HepG2 (cell line): Measurements from ENCODE around the gene SPRYD4. TPM values are rescaled to one million over a fixed set of nuclear protein-coding genes. Genes with fewer than 3 reads are reported as not detected.

Experiments
- FLYWCH1 ChIP-seq: sonication (generic); formaldehyde crosslinking; IDR thresholded peaks from 2 replicates; pipeline ENCODE4 v1.8.1; 2023; ENCODE audit warnings: mild to moderate bottlenecking, missing genetic modification reagents
- GRHL1 ChIP-seq: sonication (generic); formaldehyde crosslinking; conservative IDR thresholded peaks from 2 replicates; pipeline ENCODE4 v1.8.0; 2022; ENCODE audit warnings: missing genetic modification reagents
- HDAC6 ChIP-seq: fragments of 200-600 bp; sonication (generic); IDR thresholded peaks from 2 replicates; pipeline ENCODE4 v1.7.0; 2017; ENCODE audit warnings: mild to moderate bottlenecking, antibody characterized with exemption, low read length, low read depth
- MBD4 ChIP-seq: IDR thresholded peaks from 2 replicates; pipeline ENCODE4 v1.6.1; 2012; ENCODE audit warnings: low read length, inconsistent platforms, borderline replicate concordance
- NFIC ChIP-seq: IDR thresholded peaks from 2 replicates; pipeline ENCODE4 v1.6.1; 2012; ENCODE audit warnings: mild to moderate bottlenecking, low read length, inconsistent platforms
- NFYC ChIP-seq: IDR thresholded peaks from 2 replicates; pipeline ENCODE4 v1.6.1; 2016; ENCODE audit warnings: missing genetic modification reagents, missing compliant biosample characterization
- NPAS2 ChIP-seq: sonication (generic); formaldehyde crosslinking; IDR thresholded peaks from 2 replicates; pipeline ENCODE4 v1.8.0; 2022; ENCODE audit warnings: mild to moderate bottlenecking, missing genetic modification reagents, borderline replicate concordance
- PLSCR1 ChIP-seq: sonication (generic); formaldehyde crosslinking; IDR thresholded peaks from 2 replicates; pipeline ENCODE4 v1.5.0; 2020; ENCODE audit warnings: missing genetic modification reagents, mild to moderate bottlenecking, borderline replicate concordance
- TRIM24 ChIP-seq: sonication (generic); formaldehyde crosslinking; IDR thresholded peaks from 2 replicates; pipeline ENCODE4 v1.8.0; 2022; ENCODE audit warnings: mild to moderate bottlenecking, missing genetic modification reagents
- ZNF224 ChIP-seq: sonication (generic); formaldehyde crosslinking; IDR thresholded peaks from 2 replicates; pipeline ENCODE4 v1.5.0; 2020; ENCODE audit warnings: mild to moderate bottlenecking, missing genetic modification reagents
- ZNF737 ChIP-seq: sonication (generic); formaldehyde crosslinking; IDR thresholded peaks from 2 replicates; pipeline ENCODE4 v1.5.0; 2020; ENCODE audit warnings: missing genetic modification reagents, mild to moderate bottlenecking, borderline replicate concordance
- polyA plus RNA-seq, 8 experiments: library from polyadenylated mRNA; depleted of rRNA in 3 of 8; stranded (reverse) in 7 of 8; unstranded in 1 of 8; fragments of >200 nt; fragmentation: Illumina TruSeq in 4 of 8; extraction: Trizol in 4 of 8; gene quantifications; 2 replicates each; pipeline versions ENCODE4 v1.2.1 to v1.2.3, GENCODE V29; 2011 to 2016; ENCODE audit warnings: low read depth in 4 of 8, missing spikeins in 1 of 8, mixed read lengths in 1 of 8; ENCODE audit not compliant: insufficient read depth in 1 of 8
- total RNA-seq, 5 experiments: library from RNA; depleted of rRNA; stranded (reverse); fragments of >200 nt; fragmentation: Illumina TruSeq; extraction: Trizol; gene quantifications; 2 replicates each; pipeline ENCODE4 v1.2.3, GENCODE V29; 2016; ENCODE audit warnings: low read depth in 1 of 5
- TF ChIP-seq, protein P1 (sequence below): sonication (generic); formaldehyde crosslinking; IDR thresholded peaks from 2 replicates; pipeline ENCODE4 v1.5.1; 2020; ENCODE audit warnings: mild to moderate bottlenecking, missing genetic modification reagents, moderate library complexity
- TF ChIP-seq, protein P2 (sequence below): sonication (generic); formaldehyde crosslinking; IDR thresholded peaks from 2 replicates; pipeline ENCODE4 v1.4.0; 2020; ENCODE audit warnings: mild to moderate bottlenecking, missing genetic modification reagents
- TF ChIP-seq, protein P3 (sequence below): sonication (generic); formaldehyde crosslinking; IDR thresholded peaks from 2 replicates; pipeline ENCODE4 v1.4.0; 2020; ENCODE audit warnings: missing genetic modification reagents, borderline replicate concordance
- TF ChIP-seq, protein P4 (sequence below): sonication (generic); formaldehyde crosslinking; IDR thresholded peaks from 2 replicates; pipeline ENCODE4 v1.4.0; 2020; ENCODE audit warnings: mild to moderate bottlenecking, missing genetic modification reagents

SPRYD4 gene
- total and polyA plus RNA-seq, 2 of the 13 experiments (the other 11 are each of a cell fraction or from before 2014, with no cell fraction given) = 3.9 to 4.5 TPM

DNA sequence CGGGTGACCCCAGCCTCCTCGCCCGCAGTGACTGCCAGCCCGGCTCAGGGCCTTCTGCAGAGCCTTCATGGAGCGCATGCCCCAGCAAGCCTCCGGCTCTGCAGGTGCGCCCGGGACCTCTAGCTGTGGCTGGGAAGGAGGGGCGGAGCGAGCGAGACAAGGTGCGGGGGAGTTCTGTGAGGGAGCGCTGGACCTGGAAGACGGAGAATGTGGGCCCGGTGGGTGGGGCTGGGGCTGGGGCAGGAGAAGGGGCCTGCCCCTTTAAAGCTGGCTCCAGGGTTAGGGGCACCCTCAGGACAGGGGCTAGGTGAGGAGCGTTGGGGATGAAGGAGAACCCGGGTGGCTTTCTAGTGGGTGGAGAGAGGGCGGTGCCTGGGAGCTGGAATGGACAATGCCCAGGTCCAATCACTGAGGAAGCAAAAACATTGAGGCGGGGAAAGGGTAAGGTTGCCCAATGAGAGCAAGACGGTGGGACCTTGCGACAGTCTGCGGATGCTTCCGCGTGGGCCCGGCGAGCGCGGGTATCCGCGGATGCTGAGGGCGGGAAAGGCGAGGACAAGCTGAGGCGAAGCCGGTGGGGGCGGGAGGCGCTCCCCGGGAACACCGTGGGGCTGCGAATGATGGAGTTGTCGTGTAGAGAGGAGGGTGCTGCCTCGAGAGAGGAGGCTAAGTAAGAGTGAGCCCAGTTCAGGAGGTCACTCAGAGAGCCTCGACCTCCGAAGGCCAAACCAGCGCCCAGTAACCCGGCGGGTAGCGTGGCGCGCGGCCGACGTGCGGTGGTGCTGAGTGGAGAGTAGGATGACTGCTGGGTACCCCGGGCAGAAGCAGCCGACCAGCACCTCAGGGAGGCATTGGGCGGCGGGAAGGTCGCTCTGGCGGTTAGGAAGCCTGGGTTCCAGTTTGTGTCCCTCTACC lies 19.9 kb downstream of the SPRYD4 start, which contains the start of gene GLS2 (continued):
- TF ChIP-seq GRHL1 (CRISPR knock-in tag) (no peak), HDAC6 (no peak), MBD4 (no peak), ZNF737 (CRISPR knock-in tag) (no peak), ZNF224 (peak; percentile 83; the same call in 1 of the 2 replicates), PLSCR1 (CRISPR knock-in tag) (no peak), NFIC (no peak), NPAS2 (CRISPR knock-in tag) (no peak), FLYWCH1 (CRISPR knock-in tag) (no peak), NFYC (peak; percentile 89), TRIM24 (CRISPR knock-in tag) (no peak)
- TF ChIP-seq, protein P1, sequence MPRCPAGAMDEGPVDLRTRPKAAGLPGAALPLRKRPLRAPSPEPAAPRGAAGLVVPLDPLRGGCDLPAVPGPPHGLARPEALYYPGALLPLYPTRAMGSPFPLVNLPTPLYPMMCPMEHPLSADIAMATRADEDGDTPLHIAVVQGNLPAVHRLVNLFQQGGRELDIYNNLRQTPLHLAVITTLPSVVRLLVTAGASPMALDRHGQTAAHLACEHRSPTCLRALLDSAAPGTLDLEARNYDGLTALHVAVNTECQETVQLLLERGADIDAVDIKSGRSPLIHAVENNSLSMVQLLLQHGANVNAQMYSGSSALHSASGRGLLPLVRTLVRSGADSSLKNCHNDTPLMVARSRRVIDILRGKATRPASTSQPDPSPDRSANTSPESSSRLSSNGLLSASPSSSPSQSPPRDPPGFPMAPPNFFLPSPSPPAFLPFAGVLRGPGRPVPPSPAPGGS (CRISPR knock-in tag) = peak; percentile 44; the same call in 1 of the 2 replicates
- TF ChIP-seq, protein P2, sequence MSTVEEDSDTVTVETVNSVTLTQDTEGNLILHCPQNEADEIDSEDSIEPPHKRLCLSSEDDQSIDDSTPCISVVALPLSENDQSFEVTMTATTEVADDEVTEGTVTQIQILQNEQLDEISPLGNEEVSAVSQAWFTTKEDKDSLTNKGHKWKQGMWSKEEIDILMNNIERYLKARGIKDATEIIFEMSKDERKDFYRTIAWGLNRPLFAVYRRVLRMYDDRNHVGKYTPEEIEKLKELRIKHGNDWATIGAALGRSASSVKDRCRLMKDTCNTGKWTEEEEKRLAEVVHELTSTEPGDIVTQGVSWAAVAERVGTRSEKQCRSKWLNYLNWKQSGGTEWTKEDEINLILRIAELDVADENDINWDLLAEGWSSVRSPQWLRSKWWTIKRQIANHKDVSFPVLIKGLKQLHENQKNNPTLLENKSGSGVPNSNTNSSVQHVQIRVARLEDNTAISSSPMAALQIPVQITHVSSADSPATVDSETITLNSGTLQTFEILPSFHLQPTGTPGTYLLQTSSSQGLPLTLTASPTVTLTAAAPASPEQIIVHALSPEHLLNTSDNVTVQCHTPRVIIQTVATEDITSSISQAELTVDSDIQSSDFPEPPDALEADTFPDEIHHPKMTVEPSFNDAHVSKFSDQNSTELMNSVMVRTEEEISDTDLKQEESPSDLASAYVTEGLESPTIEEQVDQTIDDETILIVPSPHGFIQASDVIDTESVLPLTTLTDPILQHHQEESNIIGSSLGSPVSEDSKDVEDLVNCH (CRISPR knock-in tag) = no peak
- TF ChIP-seq, protein P3, sequence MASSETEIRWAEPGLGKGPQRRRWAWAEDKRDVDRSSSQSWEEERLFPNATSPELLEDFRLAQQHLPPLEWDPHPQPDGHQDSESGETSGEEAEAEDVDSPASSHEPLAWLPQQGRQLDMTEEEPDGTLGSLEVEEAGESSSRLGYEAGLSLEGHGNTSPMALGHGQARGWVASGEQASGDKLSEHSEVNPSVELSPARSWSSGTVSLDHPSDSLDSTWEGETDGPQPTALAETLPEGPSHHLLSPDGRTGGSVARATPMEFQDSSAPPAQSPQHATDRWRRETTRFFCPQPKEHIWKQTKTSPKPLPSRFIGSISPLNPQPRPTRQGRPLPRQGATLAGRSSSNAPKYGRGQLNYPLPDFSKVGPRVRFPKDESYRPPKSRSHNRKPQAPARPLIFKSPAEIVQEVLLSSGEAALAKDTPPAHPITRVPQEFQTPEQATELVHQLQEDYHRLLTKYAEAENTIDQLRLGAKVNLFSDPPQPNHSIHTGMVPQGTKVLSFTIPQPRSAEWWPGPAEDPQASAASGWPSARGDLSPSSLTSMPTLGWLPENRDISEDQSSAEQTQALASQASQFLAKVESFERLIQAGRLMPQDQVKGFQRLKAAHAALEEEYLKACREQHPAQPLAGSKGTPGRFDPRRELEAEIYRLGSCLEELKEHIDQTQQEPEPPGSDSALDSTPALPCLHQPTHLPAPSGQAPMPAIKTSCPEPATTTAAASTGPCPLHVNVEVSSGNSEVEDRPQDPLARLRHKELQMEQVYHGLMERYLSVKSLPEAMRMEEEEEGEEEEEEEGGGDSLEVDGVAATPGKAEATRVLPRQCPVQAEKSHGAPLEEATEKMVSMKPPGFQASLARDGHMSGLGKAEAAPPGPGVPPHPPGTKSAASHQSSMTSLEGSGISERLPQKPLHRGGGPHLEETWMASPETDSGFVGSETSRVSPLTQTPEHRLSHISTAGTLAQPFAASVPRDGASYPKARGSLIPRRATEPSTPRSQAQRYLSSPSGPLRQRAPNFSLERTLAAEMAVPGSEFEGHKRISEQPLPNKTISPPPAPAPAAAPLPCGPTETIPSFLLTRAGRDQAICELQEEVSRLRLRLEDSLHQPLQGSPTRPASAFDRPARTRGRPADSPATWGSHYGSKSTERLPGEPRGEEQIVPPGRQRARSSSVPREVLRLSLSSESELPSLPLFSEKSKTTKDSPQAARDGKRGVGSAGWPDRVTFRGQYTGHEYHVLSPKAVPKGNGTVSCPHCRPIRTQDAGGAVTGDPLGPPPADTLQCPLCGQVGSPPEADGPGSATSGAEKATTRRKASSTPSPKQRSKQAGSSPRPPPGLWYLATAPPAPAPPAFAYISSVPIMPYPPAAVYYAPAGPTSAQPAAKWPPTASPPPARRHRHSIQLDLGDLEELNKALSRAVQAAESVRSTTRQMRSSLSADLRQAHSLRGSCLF (CRISPR knock-in tag) = peak; percentile 96
- TF ChIP-seq, protein P4, sequence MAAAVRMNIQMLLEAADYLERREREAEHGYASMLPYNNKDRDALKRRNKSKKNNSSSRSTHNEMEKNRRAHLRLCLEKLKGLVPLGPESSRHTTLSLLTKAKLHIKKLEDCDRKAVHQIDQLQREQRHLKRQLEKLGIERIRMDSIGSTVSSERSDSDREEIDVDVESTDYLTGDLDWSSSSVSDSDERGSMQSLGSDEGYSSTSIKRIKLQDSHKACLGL = peak; percentile 91
